Small intestine (tissue), 7 donors: ENCODE measurements around the gene SUN1. TPM values are rescaled to one million over a fixed set of nuclear protein-coding genes. Genes with fewer than 3 reads are reported as not detected.

Experiments
- DNase-seq, 2 donors: peaks; one replicate each; pipeline versions ENCODE4 v3.0.0 to v3.0.0-alpha.2; 2013
- FAIRE-seq: peaks from 2 replicates; lab custom pipeline; 2012; peaks lifted over from hg19 to GRCh38; lab: Jason Lieb, UNC
- H3K27ac ChIP-seq, 3 donors: one replicate each; pipeline ENCODE4 v1.5.1; 2013; ENCODE audit warnings: low read length in 2 of 3, mild to moderate bottlenecking in 2 of 3, control low read depth in 1 of 3, inconsistent platforms in 1 of 3, low read depth in 1 of 3, moderate library complexity in 1 of 3
- H3K27me3 ChIP-seq, 3 donors: one replicate each; pipeline ENCODE4 v1.6.1; 2013; ENCODE audit warnings: low read length in 3 of 3, inconsistent platforms in 1 of 3; ENCODE audit not compliant: control insufficient read depth in 3 of 3, insufficient read depth in 3 of 3
- H3K36me3 ChIP-seq, 3 donors: one replicate each; pipeline ENCODE4 v1.6.1; 2013; ENCODE audit warnings: low read length in 3 of 3, inconsistent platforms in 1 of 3, low read depth in 1 of 3, mild to moderate bottlenecking in 1 of 3, moderate library complexity in 1 of 3; ENCODE audit not compliant: control insufficient read depth in 3 of 3, insufficient read depth in 2 of 3
- H3K4me1 ChIP-seq, 3 donors: one replicate each; pipeline ENCODE4 v1.6.1; 2013; ENCODE audit warnings: low read length in 2 of 3, inconsistent platforms in 1 of 3, low read depth in 1 of 3, mild to moderate bottlenecking in 1 of 3, moderate library complexity in 1 of 3; ENCODE audit not compliant: control insufficient read depth in 3 of 3, insufficient read depth in 2 of 3
- H3K4me3 ChIP-seq, 3 donors: one replicate each; pipeline ENCODE4 v1.5.1; 2013; ENCODE audit warnings: low read length in 3 of 3, control low read depth in 1 of 3, inconsistent platforms in 1 of 3, low read depth in 1 of 3, mild to moderate bottlenecking in 1 of 3, moderate library complexity in 1 of 3
- H3K9me3 ChIP-seq, 2 donors: one replicate each; pipeline ENCODE4 v1.6.1; 2013; ENCODE audit warnings: low read depth in 1 of 2, low read length in 1 of 2; ENCODE audit not compliant: control insufficient read depth in 2 of 2, insufficient read depth in 1 of 2
- WGBS, 3 donors: extraction: QIAGEN DNeasy Blood & Tissue Kit; methylation state at CpG; one replicate each; pipeline ENCODE4 v1.1.7; 2013; 5-methylcytosine and 5-hydroxymethylcytosine counted together
- polyA plus RNA-seq, 4 donors: library from polyadenylated mRNA; stranded (reverse) in 3 of 4; unstranded in 1 of 4; fragments of 200-250 nt in 3 of 4; fragments of 120-200 nt in 1 of 4; gene quantifications; one replicate each; pipeline versions ENCODE4 v1.2.1 to v1.2.3, GENCODE V29; 2013
- donor health status: healthy with polysubstance abuse.
- donor health status: control.
- donor health status: control.
- donor health status: Bipolar disorder and iron deficiency.
- donor health status: healthy.

SUN1 gene
- polyA plus RNA-seq, 4 donors: 41.6 to 105 (median 61.2) TPM

DNA sequence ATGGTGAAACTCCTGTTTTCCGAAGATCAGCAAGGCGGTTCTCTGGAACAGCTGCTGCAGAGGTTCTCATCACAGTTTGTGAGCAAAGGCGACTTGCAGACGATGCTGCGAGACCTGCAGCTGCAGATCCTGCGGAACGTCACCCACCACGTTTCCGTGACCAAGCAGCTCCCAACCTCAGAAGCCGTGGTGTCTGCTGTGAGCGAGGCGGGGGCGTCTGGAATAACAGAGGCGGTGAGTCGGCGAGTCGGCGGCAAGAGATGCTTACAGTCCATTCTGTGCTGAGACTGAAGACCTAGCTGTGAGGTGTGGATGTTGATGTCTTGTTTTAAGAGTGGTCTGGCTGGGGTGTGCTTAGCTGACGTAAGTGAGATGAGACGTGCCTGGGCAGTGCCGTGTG lies 27.9 kb downstream of the SUN1 start:
- FAIRE-seq (no peak), DNase-seq (no peak)
- no peak overlapping the region for H3K4me3 ChIP-seq
- H3K4me1 ChIP-seq: peaks cover 0 to 31% (median 2%) of the 10 kb centered on the region in 3 donors
- H3K27me3 ChIP-seq: no peaks in the 10 kb centered on the region
- peaks cover 0 to 16% of the 10 kb centered on the region in 2 donors for H3K9me3 ChIP-seq
- peaks cover 29 to 88% (median 29%) of the 10 kb centered on the region in 3 donors for H3K36me3 ChIP-seq
- 92 to 96% (median 94%) methylated on average over 21 of the region's 21 CpGs for WGBS, 3 donors
- H3K27ac ChIP-seq: no peak overlapping the region

DNA sequence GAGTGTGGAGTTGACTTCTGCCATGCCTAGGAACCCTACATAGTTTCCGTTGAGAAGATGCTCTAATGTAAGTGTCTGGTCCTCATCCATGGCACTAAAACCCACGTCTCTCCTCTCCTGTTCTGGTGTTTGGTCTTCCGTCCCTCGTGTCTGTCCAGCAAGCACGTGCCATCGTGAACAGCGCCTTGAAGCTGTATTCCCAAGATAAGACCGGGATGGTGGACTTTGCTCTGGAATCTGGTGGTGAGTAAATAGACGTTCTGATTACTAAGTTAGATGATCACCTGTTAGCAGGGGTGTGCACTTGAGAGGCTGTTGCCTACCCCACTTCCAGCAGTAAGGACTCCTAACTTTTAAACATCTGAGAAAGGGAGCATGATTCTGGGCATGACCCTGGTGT lies 28.9 kb downstream of the SUN1 start:
- Histone ChIP-seq H3K9me3 (peaks cover 0 to 16% of the 10 kb centered on the region in 2 donors), H3K27me3 (no peaks in the 10 kb centered on the region), H3K4me3 (no peak overlapping the region), H3K4me1 (peaks cover 0 to 26% (median 2%) of the 10 kb centered on the region in 3 donors), H3K36me3 (peaks cover 27 to 89% (median 32%) of the 10 kb centered on the region in 3 donors), H3K27ac (peak overlapping the region in 1 of 3 donors; percentile 70)
- no peak for FAIRE-seq
- WGBS, 3 donors: 27 to 75% (median 47%) methylated on average over 9 of the region's 9 CpGs
- peak; percentile 92 to 93 for DNase-seq

DNA sequence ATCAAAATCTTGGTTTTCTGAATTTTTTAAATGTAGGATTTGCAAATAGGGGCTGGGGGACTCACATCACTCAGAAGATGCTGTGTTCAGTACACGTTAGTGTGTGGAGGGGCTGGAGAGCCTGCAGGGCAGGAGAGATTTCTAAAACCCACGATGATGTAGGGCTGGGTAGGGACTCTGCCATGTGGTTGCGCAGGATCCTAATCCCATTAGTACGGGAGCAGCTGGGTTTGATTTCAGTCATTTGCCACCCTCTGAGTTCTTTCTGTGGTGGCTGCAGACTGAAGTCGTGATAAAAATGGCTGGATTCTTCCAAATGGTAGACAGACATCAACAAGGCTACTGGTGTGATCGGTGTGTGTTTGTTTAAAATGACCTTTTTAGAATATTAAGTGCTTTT lies 29.9 kb downstream of the SUN1 start:
- DNase-seq: no peak
- no peak for FAIRE-seq
- no peaks in the 10 kb centered on the region for H3K27me3 ChIP-seq
- H3K4me1 ChIP-seq: peaks cover 0 to 18% (median 3%) of the 10 kb centered on the region in 3 donors
- no peak overlapping the region for H3K4me3 ChIP-seq
- 91 to 97% (median 94%) methylated on average over 6 of the region's 6 CpGs for WGBS, 3 donors
- H3K27ac ChIP-seq: peak overlapping the region in 1 of 3 donors; percentile 70
- peaks cover 27 to 85% (median 33%) of the 10 kb centered on the region in 3 donors for H3K36me3 ChIP-seq
- peaks cover 0 to 16% of the 10 kb centered on the region in 2 donors for H3K9me3 ChIP-seq

DNA sequence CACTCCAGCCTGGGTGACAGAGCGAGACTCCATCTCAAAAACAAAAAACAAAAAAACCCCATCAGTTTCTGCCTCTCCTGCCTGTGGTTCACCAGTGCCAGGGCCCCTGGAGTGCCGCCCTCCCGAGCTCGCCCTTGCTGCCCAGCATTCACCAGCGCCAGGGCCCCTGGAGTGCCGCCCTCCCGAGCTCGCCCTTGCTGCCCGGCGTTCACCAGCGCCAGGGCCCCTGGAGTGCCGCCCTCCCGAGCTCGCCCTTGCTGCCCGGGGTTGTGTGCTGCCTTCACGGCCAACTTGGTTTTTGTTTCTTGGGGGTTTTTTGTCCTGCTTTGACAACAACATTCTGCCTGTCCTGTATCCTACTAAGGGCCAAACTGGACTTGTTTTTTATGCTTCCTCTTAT lies 30.8 kb downstream of the SUN1 start:
- DNase-seq (no peak), FAIRE-seq (no peak)
- H3K27me3 ChIP-seq: no peaks in the 10 kb centered on the region
- H3K4me3 ChIP-seq: no peak overlapping the region
- WGBS, 3 donors: 96 to 99% (median 97%) methylated on average over 16 of the region's 16 CpGs
- peaks cover 0 to 18% (median 4%) of the 10 kb centered on the region in 3 donors for H3K4me1 ChIP-seq
- H3K27ac ChIP-seq: no peak overlapping the region
- H3K9me3 ChIP-seq: peaks cover 0 to 16% of the 10 kb centered on the region in 2 donors
- peaks cover 25 to 86% (median 27%) of the 10 kb centered on the region in 3 donors for H3K36me3 ChIP-seq

DNA sequence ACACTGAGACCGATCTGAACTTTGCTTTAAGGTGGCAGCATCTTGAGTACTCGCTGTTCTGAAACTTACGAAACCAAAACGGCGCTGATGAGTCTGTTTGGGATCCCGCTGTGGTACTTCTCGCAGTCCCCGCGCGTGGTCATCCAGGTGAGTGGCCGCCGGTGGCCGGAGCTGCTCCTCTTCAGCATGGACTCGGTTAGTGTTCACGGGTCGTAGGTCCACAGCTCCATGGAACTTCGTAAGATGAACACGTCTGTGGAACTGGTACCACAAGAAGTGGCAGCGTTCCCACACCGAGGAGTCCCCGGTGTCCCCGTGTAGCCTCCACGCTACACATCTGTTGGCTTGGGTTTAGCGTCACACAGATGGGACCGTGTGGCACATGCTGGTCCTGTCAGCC lies 33.6 kb downstream of the SUN1 start:
- DNase-seq: no peak
- Histone ChIP-seq H3K4me1 (peaks cover 0 to 8% (median 4%) of the 10 kb centered on the region in 3 donors), H3K9me3 (peaks cover 0 to 3% of the 10 kb centered on the region in 2 donors), H3K36me3 (peaks cover 19 to 84% (median 21%) of the 10 kb centered on the region in 3 donors), H3K4me3 (no peak overlapping the region), H3K27me3 (no peaks in the 10 kb centered on the region), H3K27ac (peak overlapping the region in 1 of 3 donors; percentile 25)
- WGBS, 3 donors: 96% methylated on average over 25 of the region's 25 CpGs
- no peak for FAIRE-seq

DNA sequence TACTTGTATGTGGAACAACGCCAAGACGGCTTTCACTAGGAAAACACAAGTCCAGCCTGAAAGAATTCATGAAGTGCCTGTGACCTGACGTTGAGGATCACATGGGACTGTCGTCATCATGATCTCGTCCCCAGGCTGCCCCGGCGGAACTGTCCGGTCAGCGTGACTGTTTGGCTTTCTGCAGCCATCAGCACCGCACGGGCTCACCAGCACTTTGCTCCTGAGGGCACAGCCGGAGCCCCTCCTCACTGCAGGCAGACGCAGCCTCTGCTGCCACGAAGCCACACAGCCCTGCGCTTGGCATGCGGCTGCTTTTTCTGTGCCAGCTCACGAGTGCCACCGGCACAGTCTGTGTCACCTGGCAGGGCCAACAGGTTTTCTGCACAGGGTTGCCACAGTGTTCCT lies 34.7 kb downstream of the SUN1 start:
- Histone ChIP-seq H3K4me1 (peaks cover 0 to 2% (median 0%) of the 10 kb centered on the region in 3 donors), H3K27ac (peak overlapping the region in 2 of 3 donors; percentile 26 to 68), H3K4me3 (no peak overlapping the region), H3K9me3 (no peaks in the 10 kb centered on the region), H3K36me3 (peaks cover 10 to 82% (median 18%) of the 10 kb centered on the region in 3 donors), H3K27me3 (no peaks in the 10 kb centered on the region)
- WGBS, 3 donors: 46 to 74% (median 74%) methylated on average over 18 of the region's 18 CpGs
- FAIRE-seq (no peak), DNase-seq (no peak)

DNA sequence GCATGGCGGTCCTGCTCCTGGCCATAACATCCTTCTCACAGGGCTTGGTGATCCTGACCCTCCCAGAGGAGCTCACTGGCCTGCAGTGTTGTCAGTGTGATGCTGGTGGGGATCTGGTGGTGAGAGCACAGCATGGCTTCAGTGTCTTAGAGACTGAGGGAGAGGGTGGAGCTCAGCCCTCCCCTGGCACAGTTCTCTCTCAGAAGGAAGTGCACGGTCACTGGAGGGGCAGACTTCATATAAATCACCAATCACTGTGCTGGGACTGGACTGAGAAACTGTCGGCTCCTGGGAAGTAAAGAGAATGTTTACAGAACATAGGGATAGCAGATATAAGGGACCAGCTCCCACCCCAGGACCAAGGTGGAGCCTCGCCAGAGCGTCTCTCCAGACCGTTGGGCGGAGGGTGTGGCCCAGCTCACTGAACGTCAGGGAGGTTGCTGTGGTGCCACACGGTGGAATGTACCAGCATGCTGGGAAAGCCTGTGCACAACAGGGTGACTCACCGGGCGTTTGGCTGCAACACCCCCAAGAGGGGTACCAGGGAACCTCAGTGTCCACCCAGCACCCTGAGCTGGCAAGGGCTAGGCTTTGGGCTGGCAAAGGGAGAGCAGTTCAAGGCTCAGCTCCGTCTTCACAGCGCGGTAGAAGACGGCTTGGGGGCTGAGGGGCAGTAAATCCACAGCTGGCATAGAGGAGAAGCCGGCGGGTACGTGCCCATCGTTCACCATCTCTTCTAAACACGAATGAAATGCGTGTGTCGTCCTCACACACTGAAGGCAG lies 35.3 kb downstream of the SUN1 start:
- FAIRE-seq: no peak
- H3K4me3 ChIP-seq: no peak overlapping the region
- 59 to 81% (median 75%) methylated on average over 21 to 22 of the region's 22 CpGs for WGBS, 3 donors
- H3K4me1 ChIP-seq: peaks cover 0 to 2% (median 0%) of the 10 kb centered on the region in 3 donors
- DNase-seq: no peak
- H3K9me3 ChIP-seq: no peaks in the 10 kb centered on the region
- H3K27me3 ChIP-seq: no peaks in the 10 kb centered on the region
- H3K27ac ChIP-seq: peak overlapping the region in 2 of 3 donors; percentile 26 to 68
- peaks cover 10 to 84% (median 15%) of the 10 kb centered on the region in 3 donors for H3K36me3 ChIP-seq

DNA sequence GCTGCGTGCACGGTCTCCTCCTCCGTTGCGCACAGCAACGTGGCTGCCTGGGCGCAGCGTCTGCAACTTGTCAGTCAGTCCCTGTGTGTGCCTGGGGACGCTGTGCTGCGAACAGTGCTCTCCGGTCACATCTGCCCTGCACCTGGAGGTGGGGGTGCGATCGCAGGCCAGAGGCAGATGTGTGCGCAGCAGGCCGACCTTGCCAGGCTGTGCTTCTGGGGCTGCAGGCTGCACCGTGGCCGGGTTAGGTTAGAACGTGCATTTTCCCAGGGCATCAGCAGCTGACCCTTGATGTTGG lies 35.9 kb downstream of the SUN1 start:
- WGBS, 3 donors: 86 to 95% (median 95%) methylated on average over 17 of the region's 17 CpGs
- Histone ChIP-seq H3K36me3 (peaks cover 10 to 83% (median 15%) of the 10 kb centered on the region in 3 donors), H3K4me1 (peaks cover 0 to 2% (median 0%) of the 10 kb centered on the region in 3 donors), H3K9me3 (no peaks in the 10 kb centered on the region), H3K27me3 (no peaks in the 10 kb centered on the region), H3K4me3 (no peak overlapping the region), H3K27ac (peak overlapping the region in 1 of 3 donors; percentile 68)
- no peak for FAIRE-seq
- DNase-seq: no peak
